Prostate gland (tissue), 2 donors: ENCODE data around the gene RASA4.
"Not testable (repeated sequence)": the region's sequence is repeated elsewhere in the genome, so short reads cannot be mapped to it uniquely, and the experiment has no call there.

ENCODE experiments used
- CTCF ChIP-seq, 4 experiments: fragments of 200-600 bp in 2 of 4; fragments of 450-650 bp in 2 of 4; sonication (generic) in 2 of 4; IDR thresholded peaks; 1 replicate in 3 of 4; 2 replicates in 1 of 4; pipeline ENCODE4 v1.5.1; 2016 to 2019; ENCODE audit warnings: antibody characterized with exemption in 4 of 4, mild to moderate bottlenecking in 2 of 4, moderate library complexity in 2 of 4
- POLR2A ChIP-seq: fragments of 450-650 bp; IDR thresholded peaks from one replicate; pipeline ENCODE4 v1.6.1; 2016; ENCODE audit warnings: antibody characterized with exemption, mild to moderate bottlenecking
- POLR2AphosphoS5 ChIP-seq: sonication (generic); formaldehyde crosslinking; IDR thresholded peaks from one replicate; pipeline ENCODE4 v1.6.1; 2017; ENCODE audit warnings: antibody characterized with exemption

DNA sequence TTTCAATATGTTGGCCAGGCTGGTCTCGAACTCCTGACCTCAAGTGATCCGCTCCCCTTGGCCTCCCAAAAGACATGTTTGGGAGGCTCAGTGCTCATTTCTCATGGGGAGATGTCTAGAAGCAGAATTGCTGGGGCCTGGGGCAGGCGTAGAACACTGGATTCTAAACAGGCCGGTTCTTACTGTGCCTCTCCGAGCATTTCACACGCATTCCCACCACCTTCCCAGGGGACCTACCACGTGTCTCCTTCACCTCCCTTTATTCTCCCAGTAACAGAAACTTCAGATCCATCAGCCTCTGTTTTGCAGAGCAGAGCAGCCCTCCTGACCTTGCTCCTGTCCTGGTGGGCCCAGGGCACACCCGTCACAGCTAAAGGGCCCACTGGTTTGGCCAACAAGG is 89.4 kb downstream of the RASA4 start:
- not testable (repeated sequence) for TF ChIP-seq POLR2A; CTCF (IDR thresholded peaks at IDR 0.05); POLR2AphosphoS5
